Stimulated activated effector memory CD8-positive, alpha-beta T cell treated with anti-CD3 and anti-CD28 coated beads, Interleukin-12 subunit alpha, Interleukin-12 subunit beta, amount 100 ng/mL, for 72 hours (primary cell): Measurements from ENCODE around the gene PLA2G6.
"Not testable (repeated sequence)": the region's sequence is repeated elsewhere in the genome, so short reads cannot be mapped to it uniquely, and the experiment has no call there.

Source experiments
- ATAC-seq: fragments of 150-1000 bp; cut with Tn5 transposase; 2 replicates; pipeline ENCODE4 v1.10.0; 2021
- DNase-seq, 2 donors: peaks; one replicate each; pipeline ENCODE4 v3.0.0; 2021 to 2022; ENCODE audit warnings: low spot score in 2 of 2
- H3K27ac Mint-ChIP-seq: one replicate; pipeline ENCODE4 v1.8.0; 2022; ENCODE audit warnings: mild to moderate bottlenecking, mixed read lengths
- H3K36me3 Mint-ChIP-seq: one replicate; pipeline ENCODE4 v1.8.0; 2022; ENCODE audit warnings: mild to moderate bottlenecking, mixed read lengths
- H3K4me1 Mint-ChIP-seq: one replicate; pipeline ENCODE4 v1.8.0; 2022; ENCODE audit warnings: mixed read lengths
- H3K4me3 Mint-ChIP-seq: one replicate; pipeline ENCODE4 v1.8.0; 2022; ENCODE audit warnings: mild to moderate bottlenecking, mixed read lengths
- H3K9me3 Mint-ChIP-seq: one replicate; pipeline ENCODE4 v1.8.0; 2022; ENCODE audit warnings: mixed read lengths

Gene PLA2G6

GRCh38 chr22:38184788-38185187, 3.2 kb upstream of the PLA2G6 start:
- DNase-seq (no peak), ATAC-seq (no peak)
- H3K4me3 Mint-ChIP-seq: no peak overlapping the region
- peaks cover 21% of the 10 kb centered on the region for H3K36me3 Mint-ChIP-seq
- H3K4me1 Mint-ChIP-seq: peaks cover 24% of the 10 kb centered on the region
- no peak overlapping the region for H3K27ac Mint-ChIP-seq
- H3K9me3 Mint-ChIP-seq: no peaks in the 10 kb centered on the region

DNA sequence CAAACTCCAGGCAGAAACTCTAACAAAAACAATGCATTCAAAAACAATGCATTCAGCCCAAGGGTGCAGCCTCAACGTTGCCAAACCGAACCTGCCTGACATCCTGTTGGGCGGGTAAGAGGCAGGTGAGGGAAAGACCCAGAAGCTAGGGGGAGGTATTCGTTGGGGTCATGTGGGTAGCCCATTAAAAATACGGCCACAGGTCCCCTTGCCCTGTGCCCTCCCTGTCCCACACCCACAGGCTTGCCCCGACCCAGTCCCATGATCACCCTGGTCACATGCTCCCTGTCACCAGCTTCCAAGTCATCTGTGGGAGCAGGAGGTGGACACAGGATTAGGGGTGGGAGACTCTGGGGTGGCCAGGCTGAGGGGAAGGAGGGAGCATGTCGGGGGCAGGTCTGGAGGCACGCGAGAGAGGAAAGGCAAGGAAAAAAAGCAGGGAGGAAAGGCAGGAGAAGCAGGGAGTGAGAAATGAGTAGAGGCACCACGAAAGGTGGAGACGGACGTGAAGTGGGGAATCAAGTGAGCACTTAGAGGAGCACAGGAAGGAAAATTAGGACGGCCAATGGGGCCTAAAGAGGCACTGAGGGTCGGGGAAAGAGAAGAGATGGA, 683 bp downstream of the PLA2G6 start:
- Mint-ChIP-seq H3K4me1 (peaks cover 55% of the 10 kb centered on the region), H3K27ac (peak overlapping the region; percentile 99), H3K9me3 (no peaks in the 10 kb centered on the region), H3K36me3 (peaks cover 30% of the 10 kb centered on the region), H3K4me3 (peak overlapping the region; percentile 98)
- ATAC-seq (no peak), DNase-seq (peak in 1 of 2 donors; percentile 76)

DNA sequence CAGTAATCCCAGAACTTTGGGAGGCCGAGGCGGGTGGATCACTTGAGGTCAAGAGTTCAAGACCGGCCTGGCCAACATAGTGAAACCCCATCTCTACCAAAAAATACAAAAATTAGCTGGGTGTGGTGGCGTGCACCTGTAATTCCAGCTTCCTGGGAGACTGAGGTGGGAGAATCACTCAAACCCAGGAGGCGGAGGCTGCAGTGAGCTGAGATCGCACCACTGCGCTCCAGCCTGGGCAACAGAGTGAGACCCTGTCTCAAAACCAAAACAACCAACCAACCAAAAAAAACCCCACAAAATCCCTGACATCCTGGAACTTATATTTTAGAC, 3.1 kb downstream of the PLA2G6 start:
- DNase-seq, ATAC-seq, H3K4me3 Mint-ChIP-seq, H3K9me3 Mint-ChIP-seq: not testable (repeated sequence)
- Mint-ChIP-seq H3K27ac (peak overlapping the region; percentile 17), H3K4me1 (peaks cover 72% of the 10 kb centered on the region), H3K36me3 (peaks cover 30% of the 10 kb centered on the region)

DNA sequence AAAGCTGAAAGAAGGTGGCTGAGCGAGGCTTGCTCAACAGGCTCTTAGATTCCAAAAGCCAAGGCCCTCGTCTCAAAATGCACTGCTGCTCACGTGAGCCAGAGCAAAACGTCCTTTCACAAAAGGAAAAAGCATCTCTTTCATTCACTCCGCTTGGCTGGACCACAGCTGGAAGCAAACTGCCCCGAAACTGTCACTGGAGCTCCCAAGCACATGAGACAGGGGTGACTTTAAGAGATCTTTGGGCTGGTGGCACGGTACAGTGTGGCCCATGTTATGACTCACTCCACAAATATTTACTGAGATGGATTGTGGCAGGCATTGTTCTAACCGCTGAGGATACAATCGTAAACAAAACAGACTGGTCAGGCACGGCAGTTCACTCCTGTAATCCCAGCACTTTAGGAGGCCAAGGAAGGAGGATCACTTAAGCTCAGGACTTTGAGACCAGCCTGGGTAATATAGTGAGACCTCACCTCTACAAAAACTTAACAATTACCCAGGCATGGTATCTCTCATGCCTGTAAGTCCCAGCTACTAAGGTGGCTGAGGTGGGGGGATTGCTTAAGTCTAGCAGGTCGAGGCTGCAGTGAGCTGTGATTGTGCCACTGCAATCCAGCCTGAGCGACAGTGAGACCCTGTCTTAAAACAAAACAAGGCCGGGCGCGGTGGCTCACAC, 3.6 kb downstream of the PLA2G6 start:
- no peaks in the 10 kb centered on the region for H3K9me3 Mint-ChIP-seq
- H3K27ac Mint-ChIP-seq: no peak overlapping the region
- ATAC-seq (no peak), DNase-seq (no peak)
- H3K4me1 Mint-ChIP-seq: peaks cover 77% of the 10 kb centered on the region
- peaks cover 30% of the 10 kb centered on the region for H3K36me3 Mint-ChIP-seq
- H3K4me3 Mint-ChIP-seq: peak overlapping the region; percentile 35

GRCh38 chr22:38177571-38177925, 4.1 kb downstream of the PLA2G6 start:
- H3K4me3 Mint-ChIP-seq: peak overlapping the region; percentile 35
- peak overlapping the region; percentile 15 for H3K27ac Mint-ChIP-seq
- peaks cover 30% of the 10 kb centered on the region for H3K36me3 Mint-ChIP-seq
- not testable (repeated sequence) for H3K9me3 Mint-ChIP-seq, ATAC-seq, DNase-seq
- peaks cover 82% of the 10 kb centered on the region for H3K4me1 Mint-ChIP-seq

- Mint-ChIP-seq H3K9me3 (no peaks in the 10 kb centered on the region), H3K4me1 (peaks cover 86% of the 10 kb centered on the region), H3K4me3 (peak overlapping the region; percentile 35), H3K36me3 (peaks cover 30% of the 10 kb centered on the region), H3K27ac (peak overlapping the region; percentile 15)
- DNase-seq (no peak), ATAC-seq (no peak)
These were observed 4.6 kb downstream of the PLA2G6 start for GRCh38 chr22:38177044-38177443.

DNA sequence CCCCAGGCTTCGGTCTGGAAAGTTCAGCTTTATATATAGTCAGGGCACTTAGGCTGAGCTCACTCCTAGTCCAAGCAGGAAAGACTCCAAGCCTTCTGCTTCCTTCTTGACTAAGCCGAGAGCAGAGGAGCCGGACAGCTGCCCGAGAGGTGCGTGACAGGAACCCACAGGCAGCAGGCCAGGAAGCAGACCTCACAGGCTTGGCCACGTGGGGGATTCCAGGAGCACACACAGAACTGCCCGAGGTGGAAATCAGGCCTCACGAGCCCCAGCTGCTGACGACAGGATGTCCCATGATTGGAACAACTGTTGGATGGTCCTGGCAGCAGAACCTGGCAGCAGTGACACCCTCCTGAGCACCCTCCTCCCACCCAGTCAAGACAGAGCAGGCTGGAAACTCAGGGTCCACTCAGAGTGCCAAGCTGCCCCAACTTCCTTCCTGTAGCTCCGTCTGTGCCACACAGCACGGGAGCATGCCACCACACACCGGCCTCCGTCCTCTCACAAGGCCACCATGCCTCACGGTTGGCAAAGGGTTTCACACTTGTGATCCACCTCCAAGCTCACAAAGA, 5.4 kb downstream of the PLA2G6 start:
- H3K36me3 Mint-ChIP-seq: peaks cover 24% of the 10 kb centered on the region
- DNase-seq (peak in 1 of 2 donors; percentile 60), ATAC-seq (no peak)
- H3K9me3 Mint-ChIP-seq: no peaks in the 10 kb centered on the region
- H3K4me3 Mint-ChIP-seq: peak overlapping the region; percentile 35
- peak overlapping the region; percentile 15 for H3K27ac Mint-ChIP-seq
- peaks cover 82% of the 10 kb centered on the region for H3K4me1 Mint-ChIP-seq

DNA sequence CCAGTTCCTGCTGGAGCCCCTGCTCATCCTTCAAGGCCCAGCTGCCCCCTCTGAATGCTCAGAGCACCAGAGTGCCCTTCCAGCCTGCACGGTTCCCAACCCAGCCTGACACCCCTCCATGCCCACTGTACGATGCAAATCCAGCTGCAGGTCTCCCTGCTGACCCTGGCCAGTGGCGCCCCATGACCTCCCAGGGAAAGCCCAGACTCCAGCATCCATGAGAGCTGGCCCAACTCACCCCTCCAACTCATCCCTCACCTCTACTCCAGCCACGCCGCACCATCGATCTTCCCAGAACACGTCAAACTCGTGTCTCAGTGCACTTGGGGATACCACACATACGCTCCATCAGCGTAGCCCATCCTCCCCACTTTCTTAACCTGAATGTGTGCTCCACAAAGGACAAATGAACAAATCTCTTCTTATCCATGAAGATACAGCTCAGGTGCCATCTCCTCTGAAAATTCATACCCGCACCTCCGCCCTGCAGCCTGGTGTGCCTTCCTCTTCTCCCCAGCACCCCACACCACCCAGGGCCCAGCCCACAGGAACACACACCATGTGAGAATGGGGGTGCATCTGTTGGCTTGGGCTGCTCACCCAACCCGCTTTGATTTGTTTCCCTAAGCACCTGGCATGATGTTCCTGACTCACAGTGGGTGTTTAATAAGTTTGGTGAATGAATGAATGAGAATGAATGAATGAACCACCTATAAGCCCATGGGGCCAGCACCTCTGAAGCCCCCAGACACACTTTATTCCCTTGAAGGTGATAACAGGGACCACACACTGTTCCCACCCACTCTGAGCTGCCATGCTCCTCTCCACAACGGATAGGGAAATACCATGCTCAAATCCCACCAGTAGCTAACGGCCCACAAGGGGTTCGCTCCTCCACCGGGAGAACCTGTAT, 6.2 kb downstream of the PLA2G6 start:
- Mint-ChIP-seq H3K4me3 (no peak overlapping the region), H3K9me3 (no peaks in the 10 kb centered on the region), H3K27ac (peak overlapping the region; percentile 15), H3K4me1 (peaks cover 74% of the 10 kb centered on the region), H3K36me3 (peaks cover 16% of the 10 kb centered on the region)
- no peak for ATAC-seq
- no peak for DNase-seq

DNA sequence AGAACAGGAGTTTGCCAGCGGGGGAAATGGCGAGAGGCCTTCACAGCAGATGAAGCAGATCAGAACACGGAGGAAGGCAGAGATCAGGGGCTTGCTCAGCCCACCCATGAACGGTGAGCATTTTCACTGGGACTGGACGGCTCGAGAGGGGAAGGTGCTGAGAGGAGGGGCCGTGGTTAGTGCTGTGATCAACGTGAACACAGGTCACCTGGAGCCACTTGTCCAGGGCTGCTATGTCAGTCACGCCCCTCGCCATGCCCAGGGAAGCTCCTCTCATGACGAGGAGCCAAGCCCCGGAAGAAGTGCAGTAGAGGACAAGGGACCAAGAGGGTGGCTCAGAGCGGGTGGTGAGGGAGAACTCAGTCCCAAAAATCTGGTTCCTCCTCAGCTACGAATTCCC, 7.0 kb downstream of the PLA2G6 start:
- H3K4me3 Mint-ChIP-seq: no peak overlapping the region
- H3K27ac Mint-ChIP-seq: peak overlapping the region; percentile 92
- H3K36me3 Mint-ChIP-seq: peaks cover 8% of the 10 kb centered on the region
- no peak for ATAC-seq
- peaks cover 66% of the 10 kb centered on the region for H3K4me1 Mint-ChIP-seq
- DNase-seq: no peak
- no peaks in the 10 kb centered on the region for H3K9me3 Mint-ChIP-seq

GRCh38 chr22:38173641-38173906, 8.1 kb downstream of the PLA2G6 start:
- Mint-ChIP-seq H3K36me3 (peaks cover 11% of the 10 kb centered on the region), H3K9me3 (no peaks in the 10 kb centered on the region), H3K4me1 (peaks cover 56% of the 10 kb centered on the region), H3K27ac (peak overlapping the region; percentile 92), H3K4me3 (no peak overlapping the region)
- no peak for DNase-seq
- no peak for ATAC-seq

- Mint-ChIP-seq H3K36me3 (peaks cover 16% of the 10 kb centered on the region), H3K4me1 (peaks cover 56% of the 10 kb centered on the region), H3K4me3 (peak overlapping the region; percentile 26), H3K27ac (peak overlapping the region; percentile 92), H3K9me3 (no peaks in the 10 kb centered on the region)
- ATAC-seq (peak; percentile 75), DNase-seq (peak in 1 of 2 donors; percentile 67)
These were observed 8.6 kb downstream of the PLA2G6 start for GRCh38 chr22:38172832-38173640.

DNA sequence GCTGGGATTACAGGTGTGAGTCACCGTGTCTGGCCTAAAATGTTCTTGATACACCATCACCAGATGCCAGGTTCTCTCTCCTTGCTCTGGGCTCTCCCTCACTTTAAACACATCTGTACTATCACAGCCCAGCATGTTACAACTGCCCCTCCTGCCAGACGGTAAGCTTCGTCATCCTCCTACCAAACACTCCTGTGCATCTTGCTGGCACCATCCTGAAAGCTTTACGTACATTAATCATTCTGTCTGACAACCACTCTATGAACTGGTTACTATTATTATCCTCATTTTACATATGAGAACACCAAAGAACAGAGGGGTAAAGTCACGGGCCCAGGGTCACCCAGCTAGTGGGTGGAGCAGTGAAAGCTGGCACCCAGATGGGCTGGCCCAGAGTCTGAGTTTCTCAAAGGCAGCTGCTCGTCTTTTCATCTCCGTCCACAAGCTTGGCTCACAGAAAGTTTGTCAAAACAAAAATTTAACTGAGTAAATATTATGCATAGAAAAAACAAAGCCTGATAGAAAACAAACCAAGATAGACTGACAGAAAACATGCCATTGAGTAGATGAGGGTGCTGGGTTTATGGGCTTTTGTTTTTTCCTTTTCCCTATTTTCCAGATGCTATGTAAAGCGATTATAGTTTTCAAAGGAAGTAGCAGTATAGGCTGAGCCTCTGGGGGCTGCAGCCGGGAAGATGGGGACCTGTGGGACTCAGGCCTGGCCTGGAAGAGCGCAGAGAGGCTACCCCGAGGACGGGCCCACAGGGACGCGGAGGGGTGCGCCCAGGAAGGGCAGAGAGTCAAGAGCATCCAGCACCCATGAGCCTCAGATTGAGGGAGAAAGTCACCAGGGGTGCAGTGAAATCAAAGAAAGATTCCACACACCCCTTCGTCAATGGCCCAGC, 9.5 kb downstream of the PLA2G6 start:
- H3K4me3 Mint-ChIP-seq: peak overlapping the region; percentile 26
- H3K36me3 Mint-ChIP-seq: peaks cover 12% of the 10 kb centered on the region
- peaks cover 49% of the 10 kb centered on the region for H3K4me1 Mint-ChIP-seq
- ATAC-seq (no peak), DNase-seq (no peak)
- H3K9me3 Mint-ChIP-seq: no peaks in the 10 kb centered on the region
- peak overlapping the region; percentile 92 for H3K27ac Mint-ChIP-seq

GRCh38 chr22:38170469-38170868, 11.2 kb downstream of the PLA2G6 start:
- H3K36me3 Mint-ChIP-seq: peaks cover 16% of the 10 kb centered on the region
- no peak for ATAC-seq
- no peak for DNase-seq
- peaks cover 32% of the 10 kb centered on the region for H3K4me1 Mint-ChIP-seq
- no peak overlapping the region for H3K4me3 Mint-ChIP-seq
- H3K9me3 Mint-ChIP-seq: no peaks in the 10 kb centered on the region
- H3K27ac Mint-ChIP-seq: no peak overlapping the region

- ATAC-seq: no peak
- no peaks in the 10 kb centered on the region for H3K9me3 Mint-ChIP-seq
- no peak overlapping the region for H3K27ac Mint-ChIP-seq
- H3K36me3 Mint-ChIP-seq: peaks cover 23% of the 10 kb centered on the region
- DNase-seq: no peak
- H3K4me1 Mint-ChIP-seq: peaks cover 33% of the 10 kb centered on the region
- H3K4me3 Mint-ChIP-seq: no peak overlapping the region
These were observed 12.5 kb downstream of the PLA2G6 start for GRCh38 chr22:38169116-38169515.
